Right lobe of liver (tissue), 6 donors: ENCODE measurements around the gene CPT2. TPM values are rescaled to one million over a fixed set of nuclear protein-coding genes. Genes with fewer than 3 reads are reported as not detected.

Experiments
- ATAC-seq, 4 donors: fragments of 200-7000 bp; cut with Tn5 transposase; one replicate each; pipeline ENCODE4 v1.9.1; 2020; ENCODE audit warnings: mild to moderate bottlenecking in 4 of 4, moderate library complexity in 4 of 4
- DNase-seq, 3 donors: peaks; one replicate each; pipeline ENCODE4 v3.0.0-alpha.2; 2020
- H3K27ac ChIP-seq, 3 donors: fragments of 200-600 bp; one replicate each; pipeline ENCODE4 v1.8.0; 2022
- H3K27me3 ChIP-seq, 2 donors: fragments of 200-600 bp; one replicate each; pipeline ENCODE4 v1.8.0; 2022
- H3K36me3 ChIP-seq, 4 donors: fragments of 200-600 bp; sonication (generic) in 1 of 4; one replicate each; pipeline versions ENCODE4 v1.5.1 to v1.8.0; 2017 to 2022; ENCODE audit warnings: control low read depth in 1 of 4
- H3K4me1 ChIP-seq, 4 donors: fragments of 200-600 bp; sonication (generic) in 1 of 4; one replicate each; pipeline versions ENCODE4 v1.5.1 to v1.8.0; 2017 to 2022; ENCODE audit warnings: control low read depth in 1 of 4
- H3K4me3 ChIP-seq, 3 donors: fragments of 200-600 bp; one replicate each; pipeline ENCODE4 v1.8.0; 2022
- H3K9me3 ChIP-seq, 4 donors: fragments of 200-600 bp; sonication (generic) in 1 of 4; one replicate each; pipeline versions ENCODE4 v1.5.1 to v1.8.0; 2017 to 2022; ENCODE audit warnings: control low read depth in 1 of 4
- CTCF ChIP-seq, 4 donors: fragments of 200-600 bp in 3 of 4; fragments of 450-650 bp in 1 of 4; IDR thresholded peaks; one replicate each; pipeline versions ENCODE4 v1.5.1 to v1.8.0; 2016 to 2022; ENCODE audit warnings: antibody characterized with exemption in 4 of 4, mild to moderate bottlenecking in 2 of 4
- POLR2A ChIP-seq: fragments of 450-650 bp; IDR thresholded peaks from one replicate; pipeline ENCODE4 v1.6.1; 2017; ENCODE audit warnings: antibody characterized with exemption, mild to moderate bottlenecking
- WGBS: methylation state at CpG from one replicate; pipeline ENCODE4 v1.1.6; 2018; ENCODE audit warnings: low coverage, low lambda C conversion rate; ENCODE audit not compliant: insufficient coverage; ENCODE audit errors: missing lambda C conversion rate; 5-methylcytosine and 5-hydroxymethylcytosine counted together
- intact Hi-C, 2 donors: fragments of 100-400 bp; cut with DNase I; formaldehyde crosslinking; loops; one replicate each; pipeline versions ENCODE4 v1.11.2 to v1.14.1; 2022
- total RNA-seq, 6 experiments: library from RNA; depleted of rRNA in 2 of 6; stranded (reverse); fragments of >200 nt in 2 of 6; fragmentation: NEBNext Ultra II Directional in 3 of 6; extraction: Animal tissue kit (Norgen Biotek cat#: 25700) in 3 of 6; gene quantifications; one replicate each; pipeline versions ENCODE4 v1.1.0 to v1.2.4, GENCODE V29; 2016 to 2023
- donor health status: DM: no; HTN: yes; CAD: no.
- donor health status: DM: no; HTN: no; CAD: no.
- donor health status: DM: no; HTN: no; CAD: no.
- donor health status: DM: no; HTN: yes; CAD: no.
- donor health status: DM: no; HTN: yes; CAD: no.

CPT2 gene
- total RNA-seq, 6 experiments from 2014 or later, result 37.6 to 108 (median 81.6) TPM

DNA sequence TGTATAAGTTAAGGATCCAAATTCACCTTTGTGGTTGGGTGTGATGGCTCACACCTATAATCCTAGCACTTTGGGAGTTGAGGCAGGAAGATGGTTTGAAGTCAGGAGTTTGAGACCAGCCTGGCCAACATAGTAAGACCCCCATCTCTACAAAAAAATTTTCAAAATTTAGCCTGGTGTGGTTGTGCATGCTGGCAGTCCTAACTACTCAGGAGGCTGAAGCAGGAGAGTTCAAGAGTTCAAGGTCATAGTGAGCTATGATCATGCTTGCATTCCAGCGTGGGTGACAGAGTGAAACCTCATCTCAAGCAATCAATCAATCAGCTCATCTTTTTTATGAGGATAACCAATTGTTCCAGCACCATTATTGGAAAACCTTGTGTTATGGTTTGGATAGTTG, 37.7 kb upstream of the CPT2 start:
- DNase-seq (no peak), ATAC-seq (peak in 1 of 4 donors; percentile 45)
- Histone ChIP-seq H3K27ac (no peak overlapping the region), H3K9me3 (no peaks in the 10 kb centered on the region), H3K4me1 (peaks cover 0 to 20% (median 0%) of the 10 kb centered on the region in 4 donors), H3K4me3 (no peak overlapping the region), H3K36me3 (no peaks in the 10 kb centered on the region), H3K27me3 (no peaks in the 10 kb centered on the region)
- 0% methylated on average over 1 of the region's 1 CpG for WGBS
- intact Hi-C loops, result no loop called here
- TF ChIP-seq CTCF (IDR thresholded peaks at IDR 0.05) (no peak), POLR2A (no peak)

DNA sequence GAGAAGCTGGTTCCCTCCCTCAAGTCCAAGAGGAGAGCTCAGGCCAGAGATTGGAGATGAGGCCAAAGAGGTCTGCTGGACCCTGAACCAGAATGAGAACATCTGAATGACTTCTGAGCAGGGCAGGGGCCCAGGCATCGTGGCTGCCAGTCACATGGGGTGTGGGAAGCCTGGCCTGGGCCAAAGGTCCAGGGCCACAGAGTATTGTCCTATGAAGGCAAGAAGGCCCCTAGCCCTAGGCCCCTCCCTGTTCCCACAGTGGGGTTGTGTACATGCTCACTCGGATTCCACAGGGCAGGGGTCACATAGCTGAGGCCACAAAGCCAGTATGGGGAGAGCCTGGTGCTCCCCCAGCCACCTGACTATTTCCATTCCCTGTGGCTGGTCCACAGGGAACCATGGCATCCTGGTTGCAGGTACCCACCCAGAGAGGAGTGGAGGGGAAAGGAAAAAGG, 35.7 kb upstream of the CPT2 start:
- H3K9me3 ChIP-seq, result no peaks in the 10 kb centered on the region
- DNase-seq, result peak in 2 of 3 donors; percentile 58 to 72
- no peaks in the 10 kb centered on the region for H3K36me3 ChIP-seq
- H3K27ac ChIP-seq, result no peak overlapping the region
- TF ChIP-seq POLR2A (no peak), CTCF (IDR thresholded peaks at IDR 0.05) (no peak)
- ATAC-seq, result peak; percentile 49 to 71 (median 62)
- no peak overlapping the region for H3K4me3 ChIP-seq
- H3K4me1 ChIP-seq, result peaks cover 0 to 31% (median 4%) of the 10 kb centered on the region in 4 donors
- H3K27me3 ChIP-seq, result no peaks in the 10 kb centered on the region
- 21% methylated on average over 2 of the region's 2 CpGs for WGBS
- intact Hi-C loops, result no loop called here

- no peaks in the 10 kb centered on the region for H3K27me3 ChIP-seq
- H3K9me3 ChIP-seq, result no peaks in the 10 kb centered on the region
- H3K4me3 ChIP-seq, result no peak overlapping the region
- 57% methylated on average over 5 of the region's 5 CpGs for WGBS
- H3K4me1 ChIP-seq, result peaks cover 0 to 39% (median 4%) of the 10 kb centered on the region in 4 donors
- DNase-seq (no peak), ATAC-seq (no peak)
- no peaks in the 10 kb centered on the region for H3K36me3 ChIP-seq
- TF ChIP-seq CTCF (IDR thresholded peaks at IDR 0.05), result no peak
- no peak for TF ChIP-seq POLR2A
- intact Hi-C loops, result no loop called here
- no peak overlapping the region for H3K27ac ChIP-seq
Measured at GRCh38 chr1:53162621-53163020, 34.0 kb upstream of the CPT2 start.

DNA sequence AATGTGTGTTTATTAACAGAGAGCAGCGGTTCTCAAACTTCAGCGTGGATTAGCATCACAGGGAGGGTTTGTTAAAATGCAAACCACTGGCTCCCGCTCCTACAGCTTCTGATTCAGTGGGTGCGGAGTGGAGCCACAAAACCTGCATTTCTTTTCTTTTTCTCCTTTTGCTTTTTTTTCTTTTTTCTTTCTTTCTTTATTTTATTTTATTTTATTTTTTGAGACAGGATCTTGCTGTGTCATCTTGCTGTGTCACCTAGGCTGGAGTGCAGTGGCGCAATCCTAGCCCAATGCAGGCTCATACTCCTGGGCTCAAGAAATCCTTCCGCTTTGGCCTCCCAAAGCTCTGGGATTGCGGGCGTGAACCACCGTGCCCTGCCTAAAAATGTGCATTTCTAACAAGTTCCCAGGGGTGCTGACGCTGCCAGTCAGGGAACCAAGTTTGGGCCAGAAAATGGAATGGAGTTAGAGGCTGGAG, 33.3 kb upstream of the CPT2 start:
- intact Hi-C loops, result no loop called here
- H3K27ac ChIP-seq, result no peak overlapping the region
- 75% methylated on average over 10 of the region's 10 CpGs for WGBS
- H3K9me3 ChIP-seq, result no peaks in the 10 kb centered on the region
- no peak for DNase-seq
- H3K4me1 ChIP-seq, result peaks cover 0 to 39% (median 4%) of the 10 kb centered on the region in 4 donors
- H3K27me3 ChIP-seq, result no peaks in the 10 kb centered on the region
- H3K4me3 ChIP-seq, result no peak overlapping the region
- ATAC-seq, result peak in 1 of 4 donors; percentile 29
- no peaks in the 10 kb centered on the region for H3K36me3 ChIP-seq
- TF ChIP-seq CTCF (IDR thresholded peaks at IDR 0.05) (no peak), POLR2A (no peak)
